Raji (cell line): ENCODE results near the gene IRF1.
A peak's percentile ranks its signal among the peaks of the same experiment; 100 is the strongest.

Experiments
- POLR2A ChIP-seq: IDR thresholded peaks from 2 replicates; pipeline ENCODE4 v1.6.1; 2011; ENCODE audit warnings: low read depth, low read length, control low read depth; ENCODE audit not compliant: insufficient read depth

Gene IRF1

DNA sequence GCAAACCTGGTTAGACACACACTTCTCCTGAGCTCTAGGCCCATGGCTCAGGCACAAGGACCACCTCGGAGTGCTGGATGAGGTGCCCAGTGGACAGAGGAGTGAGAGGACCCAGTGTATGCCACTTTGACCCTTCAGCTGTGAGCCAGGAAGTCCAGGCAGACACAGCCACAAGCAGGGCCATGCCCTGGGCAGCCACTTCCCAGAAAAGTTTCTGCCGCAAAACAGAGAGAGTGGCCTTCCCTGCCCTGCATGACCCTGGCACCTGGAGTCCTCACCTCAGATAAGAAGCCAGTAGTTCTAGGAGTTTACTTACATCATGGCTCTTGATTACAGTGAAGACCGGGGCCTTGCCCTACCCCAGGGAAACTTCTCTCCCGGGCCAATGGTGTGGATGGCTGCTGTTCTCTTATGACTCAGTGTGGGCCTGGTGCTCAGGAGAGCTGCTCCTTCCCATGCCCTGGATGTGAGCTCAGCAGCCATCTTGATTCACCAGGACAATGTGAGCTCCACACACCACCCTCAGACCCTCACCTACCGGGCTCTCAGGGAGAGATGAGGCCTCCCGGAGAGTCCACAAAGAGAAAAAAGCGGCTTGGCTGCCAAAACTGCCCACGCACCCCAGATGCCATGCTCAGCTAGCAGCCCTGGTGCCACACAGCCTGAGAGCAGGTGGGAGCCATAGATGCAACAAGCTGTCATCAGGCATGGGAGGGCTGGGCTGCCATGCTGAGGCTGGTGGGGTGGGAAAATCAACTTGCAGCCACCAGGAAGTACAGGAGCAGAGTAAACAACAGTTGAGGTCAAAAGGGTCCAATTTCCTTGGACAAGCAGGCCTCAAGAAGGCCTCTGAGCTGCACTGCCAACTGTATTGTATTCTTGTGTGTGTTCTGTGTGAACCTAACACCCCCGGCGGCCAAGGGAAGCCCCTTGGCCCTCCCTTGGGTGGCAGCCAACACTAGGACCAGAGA is 11.7 kb upstream of the IRF1 start:
- TF ChIP-seq POLR2A, result no peak

DNA sequence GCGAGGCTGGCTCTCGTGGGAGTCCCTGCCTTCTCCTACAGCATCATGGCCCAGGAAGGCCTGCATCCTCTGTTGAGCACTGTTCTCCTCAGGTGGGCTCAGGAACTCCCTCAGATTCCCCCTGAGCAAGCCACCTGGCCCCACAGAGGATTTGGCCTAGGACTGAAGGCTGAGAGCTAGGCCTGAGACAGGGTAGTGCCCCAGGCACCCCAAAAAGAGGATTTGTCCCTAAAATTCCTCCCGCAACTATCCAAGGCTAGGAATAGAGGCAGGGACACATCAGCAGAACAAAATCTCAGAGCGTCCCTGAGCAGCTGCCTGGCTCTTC is 11.0 kb upstream of the IRF1 start:
- no peak for TF ChIP-seq POLR2A

- TF ChIP-seq POLR2A, result peak; percentile 32
Observed at GRCh38 chr5:132500931-132501628, 10.5 kb upstream of the IRF1 start.

GRCh38 chr5:132500244-132500930 is 9.8 kb upstream of the IRF1 start:
- no peak for TF ChIP-seq POLR2A

DNA sequence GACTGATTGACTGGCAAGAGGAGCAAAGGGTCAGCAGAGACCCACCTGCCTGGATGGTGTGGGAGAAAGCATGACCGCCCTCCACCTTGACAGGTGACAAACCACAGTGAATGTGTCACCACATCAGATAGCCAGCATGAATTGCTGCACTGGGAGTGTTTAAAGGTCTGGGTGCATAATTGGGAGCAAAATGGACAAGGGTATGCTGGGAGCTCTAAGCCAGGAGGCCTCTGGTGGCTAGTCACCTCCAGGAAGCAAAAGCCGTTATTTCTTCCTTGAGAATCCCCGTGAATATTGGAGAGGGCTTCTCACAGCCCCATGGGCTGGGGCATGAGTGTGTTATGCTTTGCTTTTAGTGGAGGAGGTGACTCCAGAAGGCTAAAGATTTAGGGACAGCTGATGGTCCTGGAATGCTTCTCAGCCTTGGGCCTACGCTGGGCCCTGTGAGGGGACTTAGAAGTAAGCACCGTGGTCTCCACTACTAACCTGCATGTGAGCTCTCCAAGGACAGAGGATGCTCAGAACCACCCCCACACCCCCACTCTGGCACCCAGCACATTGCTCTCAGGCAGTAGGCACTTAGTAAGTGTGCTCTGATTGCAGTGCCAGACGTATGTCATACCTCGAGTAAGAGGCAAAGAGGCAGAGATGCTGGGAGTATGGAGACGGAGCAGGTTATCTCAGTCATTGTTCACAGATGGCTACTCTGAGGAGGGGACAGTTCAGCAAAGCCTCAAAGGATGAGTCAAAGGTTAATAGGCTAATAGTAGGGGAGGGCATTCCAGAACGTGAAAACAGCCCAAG is 9.1 kb upstream of the IRF1 start:
- no peak for TF ChIP-seq POLR2A

DNA sequence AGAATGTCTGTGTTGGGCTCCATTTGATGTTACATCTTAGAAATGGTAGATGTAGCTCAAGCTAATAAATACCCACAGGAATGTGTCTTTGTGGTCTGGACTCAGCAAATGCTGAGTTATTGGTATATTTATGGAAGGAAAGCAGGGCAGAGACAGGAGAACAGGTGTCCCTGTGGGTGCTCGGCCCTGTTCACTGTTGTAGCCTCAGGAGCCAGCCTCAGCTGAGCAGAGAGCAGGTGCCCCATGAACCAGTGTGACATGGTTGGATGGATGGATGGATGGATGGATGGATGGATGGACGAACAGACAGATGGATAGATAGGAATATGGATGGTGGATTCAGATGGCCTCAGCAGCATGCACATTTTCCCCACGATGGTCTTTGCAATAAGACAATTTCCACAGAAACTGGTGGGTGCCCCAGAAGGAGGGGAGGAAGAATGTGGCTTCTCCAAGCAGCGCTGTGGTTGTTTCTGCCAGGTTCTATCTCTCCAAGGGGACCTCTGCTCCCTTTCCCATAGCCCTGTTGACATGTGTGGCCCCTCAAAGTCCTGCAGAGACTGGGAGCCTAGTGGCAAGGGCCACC is 8.2 kb upstream of the IRF1 start:
- no peak for TF ChIP-seq POLR2A

GRCh38 chr5:132498152-132498551 is 7.6 kb upstream of the IRF1 start:
- TF ChIP-seq POLR2A, result no peak

GRCh38 chr5:132497488-132497997 is 7.0 kb upstream of the IRF1 start:
- TF ChIP-seq POLR2A, result no peak

- TF ChIP-seq POLR2A, result peak; percentile 45; the same call in 1 of the 2 replicates
Observed at GRCh38 chr5:132496631-132497487, 6.3 kb upstream of the IRF1 start.

DNA sequence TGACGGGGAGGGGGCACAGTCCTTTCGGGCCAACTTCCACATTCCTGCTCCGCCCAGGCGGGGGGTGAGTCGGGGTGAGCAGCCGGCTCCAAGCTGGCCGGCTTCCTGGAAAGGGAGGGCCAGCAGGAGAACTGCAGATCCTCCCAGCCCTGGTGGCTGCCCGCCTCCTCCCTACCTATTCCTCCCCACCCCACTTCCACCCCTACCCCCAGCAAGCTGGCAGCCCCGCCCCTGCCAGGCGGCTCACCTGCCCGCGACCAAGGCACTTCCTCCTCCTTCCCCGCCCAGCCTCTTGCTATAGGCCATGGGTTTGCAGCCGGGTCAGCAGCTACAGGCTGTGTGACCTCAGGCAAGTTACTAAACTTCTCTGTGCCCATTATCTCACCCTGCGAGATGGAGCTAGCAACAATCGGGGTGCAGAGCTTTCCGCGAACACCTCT is 5.6 kb upstream of the IRF1 start:
- TF ChIP-seq POLR2A, result peak; percentile 18; the same call in 1 of the 2 replicates

DNA sequence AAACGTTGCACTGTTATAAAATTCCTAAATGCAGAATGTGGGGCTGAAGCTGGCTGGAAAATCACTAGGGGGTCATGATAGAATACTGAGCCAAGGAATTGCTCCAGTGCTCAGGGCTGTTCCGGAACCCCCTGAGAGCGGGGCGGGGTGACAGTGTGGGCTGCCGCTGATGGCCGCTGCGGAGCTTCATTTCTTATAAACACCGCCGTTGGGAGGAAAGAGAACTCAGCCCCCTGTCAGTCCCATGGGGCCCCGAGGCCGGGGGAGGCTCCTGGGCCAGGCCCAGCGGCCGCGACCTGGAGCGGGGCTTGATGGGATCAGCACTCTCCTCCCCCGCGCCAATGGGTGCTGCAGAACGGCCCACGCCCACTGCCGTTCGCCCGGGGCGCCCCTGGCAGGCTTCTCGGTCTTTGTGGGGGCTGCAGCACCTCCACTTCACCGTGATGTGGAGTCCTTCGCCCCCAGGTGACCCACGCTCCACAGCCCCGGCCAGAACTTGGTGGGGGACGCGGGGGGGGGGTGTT is 5.2 kb upstream of the IRF1 start:
- TF ChIP-seq POLR2A, result peak; percentile 53

- no peak for TF ChIP-seq POLR2A
Observed at GRCh38 chr5:132493821-132494220, 3.2 kb upstream of the IRF1 start.

- TF ChIP-seq POLR2A, result no peak
Observed at GRCh38 chr5:132493241-132493640, 2.7 kb upstream of the IRF1 start.

GRCh38 chr5:132492386-132493125 is 2.0 kb upstream of the IRF1 start:
- no peak for TF ChIP-seq POLR2A
